Metanephros (tissue), 1 donor: ENCODE results near the gene S100A14. TPM values are rescaled to one million over a fixed set of nuclear protein-coding genes. Genes with fewer than 3 reads are reported as not detected.

Experiments
- total RNA-seq: library from RNA; depleted of rRNA; stranded (reverse); fragments of >200 nt; gene quantifications from one replicate; pipeline ENCODE4 v1.2.3, GENCODE V29; 2014

Gene S100A14
- total RNA-seq: 5.7 TPM

GRCh38 chr1:153616144-153616916, at the start of gene S100A14:
Gene S100A14, minus strand, starts transcription at chr1:153616325. Its CDS starts 467 bp downstream, at chr1:153615858.

GRCh38 chr1:153658400-153659174, 42.5 kb upstream of the S100A14 start, which contains the start of gene SNAPIN:
Gene SNAPIN, plus strand, starts transcription at chr1:153658703. Its CDS starts 41 bp downstream, at chr1:153658744.

GRCh38 chr1:153633754-153634665, 17.9 kb upstream of the S100A14 start, which contains the start of gene CHTOP:
Gene CHTOP, plus strand, starts transcription at chr1:153634066. Its CDS starts 2,523 bp downstream, at chr1:153636589.

GRCh38 chr1:153627715-153628626, 11.8 kb upstream of the S100A14 start, which contains the start of gene S100A1:
Gene S100A1, plus strand, starts transcription at chr1:153628434. Its CDS starts 2,088 bp downstream, at chr1:153630522.

GRCh38 chr1:153626904-153627714, 11.0 kb upstream of the S100A14 start, which contains the start of gene S100A13:
Gene S100A13, minus strand, starts transcription at chr1:153627505. Its CDS starts 1,033 bp downstream, at chr1:153626472.

GRCh38 chr1:153612755-153613331, 3.3 kb downstream of the S100A14 start, which contains the start of gene S100A16:
Gene S100A16, minus strand, starts transcription at chr1:153613137. Its CDS starts 4,986 bp downstream, at chr1:153608151.

DNA sequence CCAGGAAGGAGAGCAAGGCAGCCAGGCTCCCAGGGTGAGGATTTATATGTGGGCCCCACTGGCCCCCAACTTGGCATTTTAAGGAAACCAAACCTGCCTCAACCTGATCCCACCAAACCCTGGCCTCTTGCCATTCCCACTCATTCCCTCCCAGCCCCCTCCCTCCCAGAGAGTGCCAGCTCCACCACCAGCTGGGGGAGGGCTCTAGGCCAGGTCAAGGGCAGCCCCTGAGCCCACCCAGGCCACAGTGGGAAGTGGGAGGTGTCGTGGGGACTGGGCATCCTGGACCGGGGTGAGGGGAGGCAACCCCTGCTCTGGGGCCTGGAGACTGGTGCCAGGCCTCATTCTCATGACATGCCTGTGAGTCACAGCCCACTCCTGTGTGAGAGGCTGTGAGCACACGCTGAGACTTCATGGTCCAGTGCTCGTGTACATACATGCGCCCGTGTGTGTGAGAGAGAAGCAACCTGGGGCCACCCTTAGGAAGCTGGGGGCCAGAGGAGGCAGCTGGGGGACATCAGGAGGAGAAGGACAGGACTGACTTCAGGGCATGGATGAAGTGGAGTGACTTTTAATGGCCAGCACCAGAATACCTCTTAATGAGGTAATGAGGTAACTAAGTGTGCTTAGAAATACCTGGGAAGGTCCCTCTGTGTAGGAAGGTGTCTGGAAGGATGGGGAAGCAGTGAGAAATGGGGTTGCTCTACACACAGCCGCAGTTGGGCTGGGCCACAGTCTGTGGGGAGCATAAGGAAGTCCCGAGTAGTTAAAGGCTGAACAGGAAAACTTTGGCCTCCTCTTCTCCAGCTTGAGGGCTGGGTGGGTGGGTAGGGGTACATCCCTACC, 50.4 kb downstream of the S100A14 start, which contains the start of gene S100A2:
S100A2 (minus strand) TSS at position 316 of the 846 bp plus-strand sequence. CDS start 1,967 bp downstream, outside the sequence.

Other genes starting within 250 kb of the S100A14 start
- 32.5 TPM for gene S100A12, start 240.7 kb downstream of the S100A14 start, total RNA-seq
- gene S100A8, start 225.3 kb downstream of the S100A14 start, total RNA-seq: 89.2 TPM
- not detected for gene S100A7A, start 199.8 kb downstream of the S100A14 start, total RNA-seq
- gene S100A7, start 155.7 kb downstream of the S100A14 start, total RNA-seq: not detected
- gene S100A6, start 80.3 kb downstream of the S100A14 start, total RNA-seq: 221 TPM
- 0.82 TPM for gene S100A5, start 75.4 kb downstream of the S100A14 start, total RNA-seq
- 37.4 TPM for gene S100A4, start 70.5 kb downstream of the S100A14 start, total RNA-seq
- not detected for gene S100A3, start 67.1 kb downstream of the S100A14 start, total RNA-seq
- gene S100A2, start 50.5 kb downstream of the S100A14 start, total RNA-seq: 5.3 TPM
- 78.6 TPM for gene S100A16, start 3.2 kb downstream of the S100A14 start, total RNA-seq
- 71.6 TPM for gene S100A13, start 11.2 kb upstream of the S100A14 start, total RNA-seq
- 5.3 TPM for gene S100A1, start 12.1 kb upstream of the S100A14 start, total RNA-seq
- gene CHTOP, start 17.7 kb upstream of the S100A14 start, total RNA-seq: 81.1 TPM
- gene SNAPIN, start 42.4 kb upstream of the S100A14 start, total RNA-seq: 39.3 TPM
- 133 TPM for gene ILF2, start 54.7 kb upstream of the S100A14 start, total RNA-seq
- 61.4 TPM for gene NPR1, start 62.4 kb upstream of the S100A14 start, total RNA-seq
- 67.8 TPM for gene INTS3, start 111.7 kb upstream of the S100A14 start, total RNA-seq
- gene SLC27A3, start 159.1 kb upstream of the S100A14 start, total RNA-seq: 30.2 TPM